Bronchial epithelial cell (primary cell): ENCODE results near the gene ENTREP3. TPM values are rescaled to one million over a fixed set of nuclear protein-coding genes. Genes with fewer than 3 reads are reported as not detected.
A peak's percentile ranks its signal among the peaks of the same experiment; 100 is the strongest.
"Not testable (repeated sequence)": the region's sequence is repeated elsewhere in the genome, so short reads cannot be mapped to it uniquely, and the experiment has no call there.

Source experiments
- DNase-seq: peaks from one replicate; pipeline ENCODE4 v3.0.0-alpha.2; 2010; ENCODE audit warnings: low read depth
- FAIRE-seq: peaks from 2 replicates; lab custom pipeline; 2011; peaks lifted over from hg19 to GRCh38; lab: Jason Lieb, UNC
- H3K27me3 ChIP-seq: 2 replicates; pipeline ENCODE4 v1.5.1; 2011; ENCODE audit warnings: low read length; ENCODE audit not compliant: control insufficient read depth, insufficient read depth
- H3K36me3 ChIP-seq: 2 replicates; pipeline ENCODE4 v1.5.1; 2011; ENCODE audit warnings: low read length; ENCODE audit not compliant: control insufficient read depth, insufficient read depth
- H3K4me3 ChIP-seq: 2 replicates; pipeline ENCODE4 v1.5.1; 2011; ENCODE audit warnings: mild to moderate bottlenecking, low read depth, low read length, control low read depth
- CTCF ChIP-seq: IDR thresholded peaks from 2 replicates; pipeline ENCODE4 v1.5.1; 2011; ENCODE audit warnings: mild to moderate bottlenecking, moderate library complexity, low read length, control low read depth, inconsistent platforms; ENCODE audit not compliant: insufficient read depth, severe bottlenecking
- total RNA-seq: library from RNA; depleted of rRNA; stranded (reverse); fragments of >200 nt; gene quantifications from 2 replicates; pipeline ENCODE4 v1.2.1, GENCODE V29; 2014

Gene ENTREP3
- total RNA-seq, 1 donor from 2014 or later = 3.7 TPM

DNA sequence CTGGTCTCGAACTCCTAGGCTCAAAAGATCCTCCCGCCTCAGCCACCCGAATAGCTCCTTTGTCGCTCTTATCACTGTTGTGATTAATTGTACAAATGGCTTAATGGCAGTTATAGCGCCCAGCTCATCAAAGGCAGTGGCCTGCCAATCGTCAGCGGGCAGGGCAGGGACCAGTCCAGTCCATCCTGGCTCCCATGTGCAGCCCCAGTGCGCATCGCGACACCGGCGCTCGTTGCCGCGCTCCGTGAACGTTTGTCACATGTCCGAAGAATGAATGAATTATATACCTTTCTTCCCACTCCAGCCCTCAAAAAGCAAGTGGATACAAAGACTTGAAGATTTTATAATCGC, 28.4 kb downstream of the ENTREP3 start:
- Histone ChIP-seq H3K36me3 (no peaks in the 10 kb centered on the region), H3K4me3 (peak overlapping the region; percentile 55), H3K27me3 (no peaks in the 10 kb centered on the region)
- FAIRE-seq (no peak), DNase-seq (no peak)
- TF ChIP-seq CTCF = no peak

DNA sequence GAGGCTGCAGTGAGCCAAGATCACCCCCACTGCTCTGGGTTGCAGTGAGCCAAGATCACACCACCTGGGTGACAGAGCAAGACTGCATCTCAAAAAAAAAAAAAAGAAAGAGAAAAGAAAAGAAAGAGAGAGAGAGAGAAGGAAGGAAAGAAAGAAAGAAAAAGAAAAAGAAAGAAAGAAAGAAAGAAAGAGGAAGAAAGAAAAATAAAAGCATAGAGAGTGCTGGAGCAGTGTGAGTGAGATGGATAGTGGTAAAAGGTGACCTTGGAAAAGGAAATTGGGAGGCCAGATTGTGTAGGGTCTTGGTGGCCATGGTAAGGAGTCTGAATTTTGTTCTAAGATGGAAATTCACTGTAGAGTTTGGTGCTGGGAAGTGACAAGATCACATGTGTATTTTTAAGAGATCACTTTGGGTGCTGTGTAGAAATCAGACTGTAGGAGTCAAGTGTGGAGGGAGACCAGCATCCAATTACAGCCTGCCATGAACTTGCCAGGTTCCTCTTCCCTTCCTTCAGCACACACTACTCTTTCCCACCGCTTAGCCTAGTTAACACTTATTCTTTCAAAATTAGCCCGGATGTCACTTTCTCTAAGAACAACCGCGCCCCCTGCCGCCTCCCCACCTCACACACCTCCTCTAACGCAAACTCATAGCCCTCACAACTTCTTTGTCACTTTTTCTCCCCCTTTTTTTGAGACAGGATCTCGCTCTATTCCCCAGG, 28.9 kb downstream of the ENTREP3 start:
- Histone ChIP-seq H3K4me3 (peak overlapping the region; percentile 55), H3K27me3 (no peaks in the 10 kb centered on the region), H3K36me3 (no peaks in the 10 kb centered on the region)
- DNase-seq (peak; percentile 60), FAIRE-seq (no peak)
- peak; percentile 60 for TF ChIP-seq CTCF

DNA sequence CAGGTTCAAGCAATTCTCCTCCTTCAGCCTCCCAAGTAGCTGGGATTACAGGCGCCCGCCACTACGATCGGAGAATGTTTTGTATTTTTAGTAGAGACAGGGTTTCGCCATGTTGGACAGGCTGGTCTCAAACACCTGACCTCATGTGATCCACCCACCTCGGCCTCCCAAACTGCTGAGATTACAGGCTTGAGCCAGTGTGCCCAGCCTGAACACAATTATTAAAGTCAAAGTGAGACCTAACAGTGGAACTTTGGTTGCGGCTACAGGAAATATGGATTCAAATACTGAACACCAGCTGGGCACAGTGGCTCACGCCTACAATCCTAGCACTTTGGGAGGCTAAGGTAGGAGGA, 29.9 kb downstream of the ENTREP3 start:
- not testable (repeated sequence) for FAIRE-seq, H3K36me3 ChIP-seq, H3K4me3 ChIP-seq, DNase-seq, H3K27me3 ChIP-seq

DNA sequence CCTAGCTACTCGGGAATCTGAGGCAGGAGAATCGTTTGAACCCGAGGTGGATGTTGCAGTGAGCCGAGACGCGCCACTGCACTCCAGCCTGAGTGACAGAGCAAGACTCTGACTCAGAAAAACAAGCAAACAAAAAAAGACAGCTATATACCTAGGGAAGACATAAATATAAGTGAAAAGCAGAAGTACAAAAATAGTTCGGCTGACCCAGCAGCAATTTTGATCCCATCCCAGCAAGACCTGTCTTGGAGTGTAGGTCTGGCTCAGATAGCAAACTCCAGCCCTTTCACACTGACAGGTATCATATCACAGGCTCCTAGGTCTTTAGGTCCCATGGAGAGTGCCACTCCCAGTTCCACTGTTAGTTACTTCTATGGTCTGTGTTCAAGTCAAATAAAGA, 32.2 kb downstream of the ENTREP3 start:
- FAIRE-seq = no peak

DNA sequence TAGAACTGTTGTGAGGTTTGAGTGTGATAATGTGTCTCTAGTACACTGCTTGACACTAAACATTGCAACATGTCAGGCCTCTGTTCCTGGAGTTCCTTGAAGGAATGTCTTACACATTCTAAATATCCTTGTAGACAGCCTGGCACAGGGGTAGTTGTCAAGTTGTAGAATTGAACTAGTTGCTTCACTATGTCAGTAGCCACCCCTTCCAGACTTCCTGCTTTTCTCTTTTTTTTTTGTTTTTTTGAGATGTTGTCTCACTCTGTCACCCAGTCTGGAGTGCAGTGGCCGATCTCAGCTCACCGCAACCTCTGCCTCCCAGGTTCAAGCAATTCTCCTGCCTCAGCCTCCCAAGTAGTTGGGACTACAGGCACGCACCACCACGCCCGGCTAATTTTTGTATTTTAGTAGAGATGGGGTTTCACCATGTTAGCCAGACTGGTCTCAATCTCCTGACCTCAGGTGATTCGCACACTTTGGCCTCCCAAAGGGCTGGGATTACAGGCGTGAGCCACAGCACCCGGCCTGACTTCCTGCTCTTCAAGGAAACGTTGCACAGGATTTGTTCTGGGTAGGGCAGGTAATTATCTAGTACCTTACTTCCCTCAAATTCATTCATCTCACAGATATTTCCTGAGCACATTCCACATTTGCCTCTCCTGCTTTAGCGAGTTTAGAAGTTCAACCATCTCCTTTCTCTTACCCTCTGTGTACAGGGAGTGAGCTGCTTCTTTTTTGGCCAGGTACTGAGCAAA, 34.9 kb downstream of the ENTREP3 start:
- H3K36me3 ChIP-seq, FAIRE-seq, H3K27me3 ChIP-seq, H3K4me3 ChIP-seq, DNase-seq: not testable (repeated sequence)

More for the DNA sequence above, 32.2 kb downstream of the ENTREP3 start:
- Histone ChIP-seq H3K27me3 (no peaks in the 10 kb centered on the region), H3K4me3 (no peak overlapping the region), H3K36me3 (no peaks in the 10 kb centered on the region)
- DNase-seq = no peak
- TF ChIP-seq CTCF = no peak

DNA sequence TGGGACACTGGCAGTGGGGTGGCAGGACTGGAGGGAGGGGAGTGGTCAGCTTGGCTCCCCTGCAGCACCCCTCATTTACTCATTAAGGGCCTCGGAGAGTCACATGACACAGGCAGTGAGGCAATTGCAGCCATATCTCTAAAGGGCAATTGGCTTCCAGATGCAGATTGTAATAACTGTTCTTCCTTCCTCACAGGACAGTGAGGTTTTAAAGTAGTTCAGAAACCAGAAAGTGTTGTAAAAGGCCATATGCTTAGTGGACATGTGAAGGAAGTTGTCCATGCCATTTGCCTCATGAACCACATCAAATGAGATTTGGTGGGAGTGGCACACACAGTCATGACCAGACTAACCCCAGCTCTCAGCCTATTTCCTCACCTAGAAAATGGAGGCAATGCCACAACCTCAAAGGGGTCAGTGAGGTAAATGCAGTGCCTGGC, 35.7 kb downstream of the ENTREP3 start:
- Histone ChIP-seq H3K36me3 (no peaks in the 10 kb centered on the region), H3K27me3 (no peaks in the 10 kb centered on the region), H3K4me3 (no peak overlapping the region)
- DNase-seq (no peak), FAIRE-seq (no peak)
- no peak for TF ChIP-seq CTCF
